AG10803 (cell line): ENCODE results near the gene CST6.
"Not testable (repeated sequence)": the region's sequence is repeated elsewhere in the genome, so short reads cannot be mapped to it uniquely, and the experiment has no call there.

Experiments used
- DNase-seq: peaks from one replicate; pipeline ENCODE4 v3.0.0; 2010; ENCODE audit warnings: low read depth
- H3K4me3 ChIP-seq: 2 replicates; pipeline ENCODE4 v1.5.1; 2011; ENCODE audit warnings: mild to moderate bottlenecking, low read length, control low read depth
- CTCF ChIP-seq: conservative IDR thresholded peaks from 2 replicates; pipeline ENCODE4 v1.5.1; 2011; ENCODE audit warnings: mild to moderate bottlenecking, low read length, control low read depth, inconsistent platforms

The CST6 gene

GRCh38 chr11:66015936-66016792 is 4.4 kb downstream of the CST6 start:
- H3K4me3 ChIP-seq: no peak overlapping the region
- TF ChIP-seq CTCF: no peak
- DNase-seq: no peak

GRCh38 chr11:66016793-66017177 is 5.0 kb downstream of the CST6 start:
- DNase-seq: no peak
- no peak for TF ChIP-seq CTCF
- no peak overlapping the region for H3K4me3 ChIP-seq

- DNase-seq: no peak
Measured at GRCh38 chr11:66017321-66017720, 5.5 kb downstream of the CST6 start.

GRCh38 chr11:66020212-66020611 is 8.4 kb downstream of the CST6 start:
- no peak overlapping the region for H3K4me3 ChIP-seq
- no peak for DNase-seq
- no peak for TF ChIP-seq CTCF

More at GRCh38 chr11:66017321-66017720, 5.5 kb downstream of the CST6 start:
- no peak overlapping the region for H3K4me3 ChIP-seq
- TF ChIP-seq CTCF: no peak

- peak; percentile 80 for DNase-seq
- H3K4me3 ChIP-seq: no peak overlapping the region
- no peak for TF ChIP-seq CTCF
Measured at GRCh38 chr11:66020618-66021357, 9.0 kb downstream of the CST6 start.

GRCh38 chr11:66022401-66023185 is 10.8 kb downstream of the CST6 start:
- H3K4me3 ChIP-seq: peak overlapping the region; percentile 32
- DNase-seq: peak; percentile 46
- peak; percentile 69 for TF ChIP-seq CTCF

- H3K4me3 ChIP-seq: not testable (repeated sequence)
Measured at GRCh38 chr11:66023186-66023440, 11.3 kb downstream of the CST6 start.

More at GRCh38 chr11:66023186-66023440, 11.3 kb downstream of the CST6 start:
- DNase-seq: not testable (repeated sequence)
